Hematopoietic multipotent progenitor cell treated with erythropoietin and hydrocortisone succinate and interleukin-3 and kit ligand, for 17 days (in vitro differentiated cells): ENCODE results near the gene PHLDA1.

ENCODE experiments used
- DNase-seq: peaks from one replicate; pipeline ENCODE4 v3.0.0-alpha.2; 2015; ENCODE audit warnings: low spot score

The PHLDA1 gene

DNA sequence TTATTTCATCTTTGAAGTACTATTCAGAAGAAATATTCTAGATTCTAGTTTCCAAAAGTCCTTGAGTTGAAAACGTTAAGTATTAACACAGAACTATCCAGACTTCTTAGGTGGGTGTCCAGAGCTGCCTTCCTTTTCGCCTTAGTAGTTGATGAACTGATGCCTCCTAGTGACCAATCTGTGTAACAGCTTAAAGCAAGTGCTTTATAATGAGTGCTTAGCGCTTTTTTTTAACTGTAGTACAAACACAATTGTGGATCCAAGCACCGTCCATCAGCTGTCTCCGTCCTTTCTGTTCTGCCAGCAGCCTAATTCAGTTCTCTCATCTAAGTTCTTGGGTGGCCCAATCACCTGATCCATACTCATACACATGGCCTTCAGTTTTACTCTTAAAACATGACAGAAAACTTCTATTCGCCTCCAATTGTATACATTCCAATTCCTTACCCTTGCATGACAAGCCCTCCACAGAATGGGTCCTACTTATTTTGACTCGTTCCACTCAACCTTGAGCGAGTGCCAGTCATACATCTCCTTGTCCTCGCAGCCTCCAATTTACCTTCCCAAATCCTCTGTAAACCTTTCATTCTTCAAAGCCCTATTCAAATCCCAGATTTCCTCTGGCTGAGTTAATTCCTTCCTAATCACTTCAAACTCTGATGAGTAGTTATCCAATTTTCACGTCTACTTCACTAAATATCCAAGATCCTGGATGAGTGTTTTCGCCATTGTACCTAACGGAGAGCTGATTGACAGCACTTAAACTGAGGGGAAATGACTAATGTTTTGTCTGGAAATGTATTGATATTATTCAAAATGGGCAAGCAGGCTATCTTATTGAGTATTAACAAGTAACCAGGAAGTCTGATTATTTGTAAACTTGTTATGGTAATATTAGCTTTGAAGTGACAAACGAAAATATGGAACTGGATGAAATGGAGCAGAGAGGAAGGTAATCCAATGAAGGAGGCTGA, 5.8 kb upstream of the PHLDA1 start:
- DNase-seq, result peak; percentile 68

DNA sequence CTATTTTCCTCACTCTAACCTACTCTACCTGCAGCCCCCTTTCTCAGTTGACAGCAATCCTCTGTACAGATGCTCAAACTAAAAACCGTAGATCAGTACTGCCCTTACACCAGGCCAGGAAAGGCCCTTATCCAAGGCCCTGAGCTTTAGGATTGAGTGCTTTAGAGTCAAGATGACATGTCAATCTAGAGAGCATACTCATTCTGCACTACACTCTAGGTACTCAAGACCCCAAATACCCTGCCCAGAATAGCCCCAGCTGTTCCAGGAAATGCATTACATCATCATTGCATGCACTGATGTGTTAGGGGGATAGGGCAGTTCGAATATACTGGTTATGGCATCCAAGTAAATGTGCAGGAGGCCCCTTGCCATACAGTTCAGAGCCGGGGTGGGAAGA, 3.5 kb upstream of the PHLDA1 start:
- DNase-seq, result no peak

DNA sequence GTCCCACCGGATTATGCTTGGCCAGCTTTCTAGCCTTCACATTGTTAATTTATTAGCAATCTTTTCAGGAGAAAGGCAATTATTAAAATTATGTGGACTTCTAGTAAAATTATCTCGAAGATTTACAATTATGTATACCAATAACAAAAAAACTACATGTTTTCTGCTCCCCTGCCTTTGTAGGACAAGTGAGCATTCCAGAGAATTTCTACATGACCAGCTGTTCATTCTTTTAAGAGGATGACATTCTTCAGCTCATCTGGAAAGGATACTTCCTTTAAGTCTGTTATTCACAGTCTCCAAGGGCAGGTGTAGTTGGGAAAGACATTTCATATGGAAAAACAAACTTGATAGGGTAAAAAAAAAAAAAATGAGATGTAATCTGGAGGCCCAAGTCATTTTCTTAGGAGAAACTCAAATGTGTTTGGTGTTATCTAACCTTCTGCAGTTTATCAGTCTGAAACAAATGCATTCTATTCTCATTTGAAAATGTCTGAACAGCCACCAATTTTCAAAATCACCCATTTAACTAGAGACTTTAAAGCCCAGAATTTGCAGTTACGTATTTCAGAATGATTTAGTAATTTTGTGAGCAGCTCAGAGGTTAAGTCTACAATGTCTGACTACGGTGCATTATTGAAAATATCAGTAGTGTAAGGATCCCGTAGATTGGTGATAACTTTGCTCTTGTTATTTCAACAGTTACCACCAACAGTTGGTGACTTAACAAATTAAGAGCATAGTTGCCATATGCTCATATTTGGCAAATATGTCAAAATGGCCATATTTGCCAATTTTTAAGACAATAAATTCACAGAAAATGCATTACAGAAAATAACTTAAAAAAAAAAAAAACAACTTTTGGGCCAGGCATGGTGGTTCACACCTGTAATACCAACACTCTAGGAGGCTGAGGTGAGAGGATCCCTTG, 1.8 kb upstream of the PHLDA1 start:
- DNase-seq, result peak; percentile 9

DNA sequence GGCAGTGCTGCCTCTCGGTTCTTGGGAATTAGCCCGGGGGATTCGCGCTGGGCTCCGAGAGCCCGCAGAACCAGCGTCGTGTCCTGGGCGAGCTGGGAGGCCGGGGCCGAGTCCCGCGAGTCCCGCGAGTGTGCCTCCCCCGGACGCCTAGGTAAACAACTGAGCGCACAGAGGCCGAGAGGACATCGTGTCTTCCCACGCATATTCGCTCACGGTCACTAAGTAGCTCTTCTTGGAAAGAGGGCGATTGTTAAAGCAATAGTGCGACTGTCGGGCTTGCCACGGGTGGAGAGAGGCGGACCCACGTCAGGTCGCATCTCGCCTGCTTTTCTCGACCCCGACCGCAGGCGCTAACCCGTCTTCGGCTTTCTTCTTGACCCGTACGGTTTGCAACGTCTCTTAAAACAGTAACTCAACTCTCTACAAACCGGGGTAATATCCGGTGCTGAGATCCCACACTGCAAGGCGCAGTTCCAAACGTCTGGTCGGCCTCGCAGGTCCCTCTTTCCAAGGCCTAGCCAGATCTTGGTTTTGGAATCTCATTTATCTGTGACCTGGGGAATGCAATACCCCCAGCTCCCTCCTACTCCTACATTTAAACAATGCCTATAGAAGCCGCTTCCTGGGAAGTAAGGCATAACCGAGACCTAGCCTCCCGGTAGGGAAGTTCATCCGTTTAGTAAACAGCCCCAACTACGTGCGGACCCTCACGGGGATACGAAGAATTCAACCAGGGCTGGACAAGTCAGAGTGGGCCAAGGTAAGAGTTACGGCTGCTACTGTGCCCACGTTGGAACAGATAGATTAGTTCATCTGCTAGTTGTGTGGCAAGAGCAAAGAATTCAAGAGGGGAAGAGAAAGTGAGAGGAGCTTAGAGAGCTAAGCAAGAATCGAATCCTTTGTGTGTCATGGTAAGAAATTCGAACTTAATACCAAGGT, 736 bp upstream of the PHLDA1 start:
- peak; percentile 39 for DNase-seq

DNA sequence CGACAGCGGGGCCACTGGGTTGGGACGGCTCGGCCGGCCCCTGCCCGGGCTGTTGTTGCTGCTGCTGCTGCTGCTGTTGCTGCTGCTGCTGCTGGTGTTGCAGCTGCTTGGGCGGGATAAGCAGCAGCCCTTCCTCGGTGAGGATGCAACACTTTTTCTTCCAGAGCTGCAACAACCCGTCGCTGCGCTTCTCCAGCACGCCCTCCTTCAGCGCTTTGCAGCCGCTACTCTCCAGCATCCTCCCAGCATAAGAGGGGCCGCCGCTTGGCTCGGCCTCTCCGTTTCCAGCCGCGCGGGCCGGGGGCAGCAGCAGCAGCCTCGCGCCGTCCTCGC, 529 bp downstream of the PHLDA1 start:
- DNase-seq, result no peak

DNA sequence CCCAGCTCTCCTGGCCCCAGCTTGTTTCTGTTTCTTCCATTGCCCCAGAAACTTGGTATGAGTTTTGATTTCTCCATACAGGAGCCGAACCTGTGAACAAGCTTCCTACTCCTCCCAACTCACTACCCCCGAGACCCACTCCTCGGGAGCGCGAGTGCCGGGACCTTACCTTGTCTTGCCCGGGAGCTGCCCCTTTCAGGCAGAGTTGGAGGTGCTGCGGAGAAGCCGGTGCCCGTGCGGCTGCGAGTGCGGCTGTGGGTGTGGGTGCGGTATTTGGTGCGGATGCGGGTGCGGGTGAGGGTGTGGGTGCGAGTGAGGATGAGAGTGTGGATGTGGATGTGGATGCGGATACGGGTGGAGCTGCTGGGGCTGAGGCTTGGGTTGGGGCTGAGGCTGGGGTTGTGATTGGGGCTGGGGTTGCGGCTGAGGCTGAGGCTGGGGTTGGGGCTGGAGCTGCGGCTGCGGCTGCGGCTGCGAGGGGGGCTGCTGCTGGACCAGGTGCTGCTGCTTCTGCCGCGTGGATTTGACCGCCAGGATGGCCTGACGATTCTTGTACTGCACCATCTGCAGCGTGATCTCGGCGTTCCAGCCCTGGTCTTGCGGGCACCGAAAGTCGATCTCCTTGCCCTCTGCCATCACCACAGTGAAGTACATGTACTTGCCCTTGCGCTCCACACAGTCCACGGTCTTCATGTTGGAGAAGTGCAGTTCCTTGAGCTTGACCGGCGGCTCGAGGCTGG, 1.1 kb downstream of the PHLDA1 start:
- DNase-seq, result no peak

DNA sequence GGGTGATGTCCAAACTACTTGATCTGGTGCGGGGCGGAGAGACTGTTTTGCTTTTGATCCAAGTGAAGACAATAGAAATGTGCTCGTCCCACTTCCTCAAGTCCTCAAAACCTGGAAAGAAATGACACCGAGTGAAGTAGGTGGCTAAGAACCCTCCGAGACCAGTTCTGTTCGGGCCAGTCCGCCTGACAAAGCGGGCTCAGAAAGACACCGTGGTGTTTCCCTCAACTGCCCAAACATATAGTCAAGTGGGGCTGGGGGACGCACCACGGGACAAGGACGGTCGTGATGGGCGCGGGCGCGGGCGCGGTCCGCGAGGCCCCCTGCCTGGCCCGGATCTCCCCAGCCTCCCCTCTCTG, 1.6 kb downstream of the PHLDA1 start:
- no peak for DNase-seq

DNA sequence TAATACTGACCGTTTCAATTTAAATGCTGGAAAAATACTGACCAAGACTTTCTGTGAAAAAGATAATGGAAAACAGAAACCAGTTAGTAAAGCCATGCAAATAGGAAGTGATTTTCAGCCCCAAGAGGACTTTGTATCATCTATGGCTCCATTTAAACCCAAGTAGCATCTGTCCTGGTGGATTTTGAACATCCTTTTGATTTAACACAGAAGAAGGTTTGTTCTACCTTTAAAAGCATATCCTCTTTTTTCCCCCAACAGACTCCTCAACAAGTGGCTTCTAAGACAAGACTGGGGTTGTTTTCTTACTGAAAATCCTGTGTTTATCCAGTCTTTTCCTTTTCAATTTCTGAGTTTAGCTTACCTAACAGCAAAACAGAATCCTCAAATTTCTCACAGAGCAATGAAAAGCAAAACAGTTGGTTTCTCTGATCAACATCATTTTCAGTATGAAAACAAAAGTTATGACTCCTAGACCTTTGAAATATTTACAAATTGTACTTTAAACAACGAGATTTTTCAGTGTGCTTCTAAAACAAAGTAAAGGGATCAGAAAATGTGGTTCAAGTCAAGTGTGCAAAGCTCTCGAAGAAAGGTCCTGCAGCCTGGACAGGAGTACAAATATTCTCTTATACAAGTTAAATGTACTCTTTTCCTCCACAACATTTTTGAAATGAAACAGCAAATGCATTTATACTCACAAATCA, 2.9 kb downstream of the PHLDA1 start:
- DNase-seq, result no peak

DNA sequence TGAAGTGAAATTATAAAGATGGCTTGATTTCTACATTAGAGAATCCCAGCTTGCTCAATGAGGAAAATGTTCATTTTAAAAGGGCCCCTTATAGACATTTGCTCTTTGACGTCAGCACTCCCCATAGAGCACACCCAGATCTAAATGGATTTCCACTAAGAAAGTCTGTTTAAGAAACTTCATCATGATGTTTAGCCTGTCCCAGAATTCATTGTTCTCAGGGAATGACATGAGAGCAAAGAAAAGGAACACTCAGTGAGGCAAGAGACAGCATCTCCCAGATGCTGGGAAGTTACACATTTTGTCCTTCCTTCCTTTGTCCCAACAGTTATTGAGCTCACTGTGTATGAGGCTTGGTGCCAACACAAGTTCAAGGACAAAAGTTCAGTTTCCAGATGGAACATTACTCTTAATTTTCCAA, 4.9 kb downstream of the PHLDA1 start:
- no peak for DNase-seq

DNA sequence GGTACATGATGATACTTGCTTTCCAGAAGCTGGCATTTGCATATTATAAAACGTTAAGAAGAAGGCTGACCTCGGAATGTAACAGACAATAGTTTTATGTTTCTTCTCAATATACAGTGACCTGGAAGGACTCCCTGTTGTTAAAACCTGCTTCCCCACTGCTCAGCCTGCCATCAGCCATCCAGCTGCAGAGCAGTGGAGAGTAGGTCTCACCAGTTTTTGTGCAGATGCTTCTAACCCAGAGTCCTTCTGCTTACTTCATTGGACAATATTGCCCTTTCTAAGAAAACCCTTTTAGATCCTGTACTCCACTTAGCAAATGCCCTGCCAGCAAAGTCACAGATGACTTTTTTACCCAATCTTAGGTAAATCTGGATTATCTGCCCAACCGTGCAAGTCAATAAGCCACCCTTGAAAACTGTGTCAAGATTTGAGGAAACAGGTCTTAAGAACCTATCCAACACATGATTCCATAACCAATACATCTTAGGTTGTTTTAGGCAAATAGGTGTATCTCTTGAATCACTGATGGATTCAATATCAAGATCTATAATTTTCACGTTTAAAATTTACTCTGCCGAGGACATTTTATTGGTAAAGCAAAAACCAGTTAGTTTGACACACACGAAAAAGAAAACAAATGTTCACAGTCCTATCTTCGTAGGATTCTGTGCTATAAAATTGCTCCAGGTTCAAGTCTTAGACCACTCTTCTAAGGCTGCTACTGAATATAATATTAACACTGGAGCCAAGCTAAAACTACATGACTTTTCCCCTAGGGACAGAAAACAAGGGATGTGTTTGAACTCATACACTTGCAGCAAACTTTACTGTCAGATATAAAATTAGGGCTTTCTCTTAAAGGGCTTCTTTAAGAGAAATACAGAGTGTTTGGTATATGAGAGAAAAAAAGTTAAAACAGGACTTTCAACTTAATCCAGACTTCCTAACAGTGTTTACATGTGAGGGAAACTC, 5.7 kb downstream of the PHLDA1 start:
- DNase-seq, result no peak

DNA sequence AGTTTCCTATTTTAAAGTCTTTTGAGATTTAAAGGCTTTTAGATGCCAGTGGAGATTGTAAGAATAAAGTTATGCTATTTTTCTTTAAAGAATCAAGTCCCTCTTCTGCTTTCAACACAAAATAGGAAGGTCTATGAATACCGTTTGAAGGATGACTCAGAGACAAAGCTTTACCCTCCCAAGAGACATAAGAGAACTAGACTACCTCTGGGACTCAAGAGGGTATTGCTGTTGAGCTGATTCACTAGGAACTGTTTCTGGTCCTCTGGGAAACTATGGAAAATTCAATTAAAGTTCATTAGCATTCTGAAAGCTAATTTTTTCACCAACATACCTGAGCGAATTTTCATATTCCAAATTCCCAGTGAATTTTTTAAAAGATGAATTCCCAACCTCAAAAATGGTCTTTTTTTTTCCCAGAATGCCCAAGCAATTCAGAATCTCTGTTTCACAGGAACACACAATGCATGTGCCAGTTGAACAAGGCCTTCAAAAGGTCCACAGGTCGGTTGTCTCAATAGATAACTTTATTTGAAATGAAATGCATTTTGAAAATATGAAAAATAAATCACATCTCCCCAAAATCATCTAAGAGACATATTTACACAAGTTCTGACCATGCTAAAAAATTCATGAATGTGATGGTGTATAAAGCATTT, 6.5 kb downstream of the PHLDA1 start:
- no peak for DNase-seq

DNA sequence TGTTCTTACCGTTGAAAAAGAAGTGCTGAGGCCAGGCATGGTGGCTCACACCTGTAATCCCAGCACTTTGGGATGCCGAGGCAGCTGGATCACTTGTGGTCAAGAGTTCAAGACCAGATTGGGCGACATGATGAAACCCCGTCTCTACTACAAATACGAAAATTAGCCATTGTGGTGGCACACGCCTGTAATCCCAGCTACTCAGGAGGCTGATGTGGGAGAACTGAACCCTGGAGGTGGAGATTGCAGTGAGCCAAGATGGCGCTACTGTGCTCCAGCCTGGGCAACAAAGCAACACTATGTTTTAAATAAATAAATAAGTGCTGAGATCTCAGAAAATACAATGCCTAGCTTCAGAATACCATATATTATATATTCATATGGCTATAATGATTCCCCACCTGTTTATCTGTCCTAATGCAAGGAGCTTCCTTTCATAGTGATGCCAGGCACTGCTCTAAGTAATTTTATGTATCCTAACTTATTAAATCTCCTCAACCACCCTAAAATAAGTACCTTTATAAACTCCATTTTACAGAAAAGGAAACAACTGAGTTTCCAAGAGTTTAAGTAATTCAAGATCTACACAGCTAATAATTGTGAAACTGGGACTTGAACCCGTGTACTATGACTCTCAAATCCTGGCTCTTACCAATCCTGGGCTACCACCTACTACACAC, 7.3 kb downstream of the PHLDA1 start:
- DNase-seq, result no peak

DNA sequence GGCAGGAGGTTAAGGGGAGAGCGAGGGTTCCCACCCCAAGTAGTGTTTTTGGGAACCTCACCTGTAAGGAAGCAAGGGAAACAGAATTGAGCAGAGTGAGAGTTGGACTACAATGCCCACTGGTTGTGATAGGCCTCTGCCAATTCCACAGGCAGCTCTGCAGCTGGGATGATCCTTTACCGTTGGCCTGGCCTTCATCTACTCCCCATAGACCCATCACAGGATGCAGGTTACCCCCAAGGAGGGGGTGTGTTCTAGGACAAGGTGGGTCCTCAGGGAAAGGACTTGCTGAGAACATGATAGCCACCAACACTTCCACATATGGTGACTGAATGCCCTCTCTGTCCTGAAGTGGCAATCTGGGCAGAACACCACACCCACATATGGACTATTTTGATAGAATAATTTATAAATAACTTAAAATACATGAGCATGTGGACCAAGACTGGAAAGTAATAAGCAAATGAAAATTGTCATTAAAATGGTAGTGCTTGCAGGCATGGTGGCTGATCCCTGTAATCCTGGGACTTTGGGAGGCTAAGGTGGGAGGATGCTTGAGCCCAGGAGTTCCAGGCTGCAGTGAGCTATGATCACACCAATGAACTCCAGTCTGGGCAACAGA, 8.4 kb downstream of the PHLDA1 start:
- no peak for DNase-seq

DNA sequence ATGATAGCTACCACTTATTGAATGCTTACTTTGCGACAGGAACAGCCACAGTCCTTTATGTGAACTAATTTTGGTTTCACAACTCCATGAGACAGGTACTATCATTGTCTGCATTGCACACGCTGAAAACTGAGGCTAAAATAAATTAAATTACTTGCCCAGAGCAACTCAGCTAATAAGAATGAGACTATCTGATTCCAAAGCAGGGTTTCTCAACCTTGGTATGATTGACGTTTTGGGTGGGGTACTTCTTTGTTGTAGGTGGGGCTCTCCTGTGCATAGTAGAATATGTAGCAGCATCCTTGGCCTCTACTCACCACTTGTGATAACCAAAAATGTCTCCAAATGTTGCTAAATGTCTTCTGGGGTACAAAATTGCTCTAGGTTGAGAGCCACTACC, 9.1 kb downstream of the PHLDA1 start:
- no peak for DNase-seq

DNA sequence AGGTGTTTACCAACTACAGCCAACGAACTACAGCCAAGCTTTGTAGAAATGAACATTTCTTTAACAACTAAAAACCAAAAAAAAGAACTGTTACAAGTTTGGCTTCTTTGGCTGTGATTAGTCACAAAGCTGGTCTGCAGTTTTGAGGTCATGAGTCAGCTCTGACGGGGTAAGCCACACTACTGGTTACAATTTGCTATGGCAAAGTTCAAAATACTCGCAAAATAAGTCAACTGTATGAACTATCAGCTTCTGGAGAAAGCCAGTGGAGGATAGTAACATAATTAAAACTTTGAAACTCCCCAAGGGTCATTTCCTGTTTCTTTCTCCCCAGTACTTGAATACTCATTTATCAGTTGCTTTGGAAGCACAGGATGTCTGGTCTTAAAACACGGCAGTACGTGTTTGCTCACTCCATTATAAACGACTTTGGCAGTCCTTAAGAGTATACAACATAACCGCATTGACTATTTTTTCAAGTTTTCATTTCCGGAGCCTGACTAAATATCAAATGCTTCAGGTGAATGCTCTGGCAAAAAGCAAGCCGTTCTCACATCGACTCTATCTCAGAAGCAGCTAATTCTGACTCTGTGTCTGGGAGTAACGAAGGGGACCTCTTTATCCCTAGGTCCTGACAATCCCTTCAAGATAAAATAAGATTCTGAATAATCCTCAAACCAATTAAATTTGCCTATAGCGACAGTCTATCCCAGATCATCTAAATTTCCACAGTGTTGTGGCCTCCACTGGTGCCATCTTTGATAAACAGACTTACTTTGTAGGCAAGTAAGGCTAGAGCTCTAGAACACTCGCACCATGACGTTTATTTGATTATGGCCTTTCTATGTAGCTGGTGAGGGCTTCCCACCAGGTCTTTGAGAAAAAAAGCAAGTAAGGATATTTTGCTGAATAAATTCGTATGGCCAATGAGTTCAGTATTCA, 10.6 kb downstream of the PHLDA1 start:
- DNase-seq, result no peak

DNA sequence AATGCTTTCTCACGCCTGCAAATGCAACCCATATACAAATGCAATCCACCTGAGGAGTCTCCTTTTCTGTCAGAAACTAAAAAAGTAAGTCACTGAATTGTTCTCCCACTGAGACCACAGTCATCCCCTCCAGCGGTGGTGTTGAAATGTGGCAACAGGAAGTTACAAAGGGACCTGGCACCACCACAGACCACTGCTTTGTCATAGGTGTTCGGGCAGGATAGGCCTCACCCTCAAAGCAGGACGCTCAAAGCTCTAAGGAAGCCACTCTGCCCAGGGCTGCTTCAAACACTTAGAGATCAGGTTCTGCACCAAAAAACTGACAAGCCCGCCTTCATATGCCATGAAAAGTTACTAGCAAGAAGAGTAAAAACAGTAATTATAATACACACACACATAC, 11.3 kb downstream of the PHLDA1 start:
- DNase-seq, result no peak

DNA sequence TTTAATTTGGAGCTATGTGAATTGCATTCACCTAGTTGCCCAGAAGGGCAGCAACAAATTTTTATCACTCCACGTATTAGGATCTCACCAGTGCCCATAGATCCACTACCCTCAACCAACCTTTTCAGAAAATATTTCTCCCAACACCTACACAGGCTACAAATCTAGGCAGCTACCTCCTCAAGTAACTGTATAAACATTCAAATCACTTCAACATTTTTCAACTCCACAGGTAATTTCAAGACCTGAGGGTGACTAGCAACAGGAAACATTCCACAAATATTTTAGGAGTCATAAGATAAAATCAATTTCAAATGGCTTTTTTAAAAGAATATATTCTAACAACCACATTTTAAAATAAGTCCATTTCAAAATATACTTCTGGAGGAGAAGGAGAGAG, 12.9 kb downstream of the PHLDA1 start:
- DNase-seq, result no peak
